ENCODE data around the gene HAL.

The HAL gene

DNA sequence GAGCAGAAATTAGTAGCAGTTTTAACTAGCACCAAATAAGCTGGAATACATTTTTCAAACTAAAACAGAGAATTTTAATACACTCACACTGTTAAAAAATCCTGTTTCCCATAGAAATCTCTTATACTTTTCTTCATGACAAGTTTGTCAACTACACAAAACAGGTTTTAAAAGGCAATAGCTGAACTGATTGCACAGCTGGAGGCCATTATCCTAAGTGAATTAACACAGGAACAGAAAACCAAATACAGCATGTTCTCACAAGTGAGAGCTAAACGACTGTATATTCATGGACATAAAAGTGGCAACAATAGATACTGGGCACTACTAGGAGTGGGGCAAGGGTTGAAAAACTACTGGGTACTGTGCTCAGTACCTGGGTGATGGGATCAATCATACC is 11.6 kb upstream of the HAL start:
- no peak for DNase-seq (ENCODE audit: low spot score)

- DNase-seq (ENCODE audit: low spot score), result no peak
These were observed 10.6 kb upstream of the HAL start for GRCh38 chr12:96006727-96007126.

- no peak for DNase-seq (ENCODE audit: low spot score)
These were observed 4.7 kb upstream of the HAL start for GRCh38 chr12:96000858-96001257.

DNA sequence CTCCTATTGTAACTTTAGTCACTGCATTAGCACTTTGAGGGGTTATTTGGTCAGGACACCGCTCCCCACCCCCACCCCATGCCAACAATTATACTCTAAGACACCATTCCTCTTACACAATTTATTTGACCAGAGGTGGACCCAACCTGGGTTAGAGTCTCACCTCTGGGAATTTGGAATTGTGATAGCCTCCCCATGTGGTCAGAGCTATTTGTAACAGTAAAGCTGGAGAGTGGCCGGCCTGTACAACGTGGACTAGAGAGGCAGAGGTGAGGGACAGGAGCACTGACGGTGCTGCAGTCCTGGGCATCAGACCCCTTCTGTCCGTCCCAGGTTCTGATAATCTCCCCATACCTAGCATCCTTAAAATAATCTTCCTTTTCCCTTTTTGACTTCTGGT is 3.3 kb upstream of the HAL start:
- DNase-seq (ENCODE audit: low spot score), result no peak

DNA sequence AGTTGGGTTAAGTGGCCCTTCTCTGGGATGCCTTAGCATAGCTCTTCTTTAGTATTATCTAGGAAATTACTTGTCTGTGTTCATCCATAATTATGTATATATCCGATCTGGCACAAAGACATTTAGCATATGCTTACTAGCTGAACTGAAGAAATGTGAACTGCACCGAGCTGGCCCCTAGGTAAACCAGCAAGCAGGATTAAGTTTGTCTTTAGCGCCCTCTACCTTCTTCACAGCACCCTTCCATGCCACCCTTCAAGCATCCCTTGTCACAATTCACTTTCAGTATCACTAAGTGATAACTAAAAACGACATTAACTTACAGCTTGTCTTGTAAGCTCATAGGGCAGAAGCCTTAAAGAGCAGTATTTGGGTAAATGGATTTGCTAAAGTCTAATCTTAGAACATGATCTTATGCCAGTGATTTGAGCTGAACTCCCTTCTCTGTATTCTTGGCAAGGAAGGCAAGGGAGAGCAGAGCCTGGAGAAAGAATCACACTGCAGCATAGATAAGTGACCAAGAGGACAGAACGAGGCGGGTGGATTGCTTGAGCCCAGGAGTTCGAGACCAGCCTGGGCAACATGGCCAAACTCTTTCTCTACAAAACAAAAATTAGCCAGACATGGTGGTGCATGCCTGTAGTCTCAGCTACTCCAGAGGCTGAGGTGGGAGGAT is 2.6 kb upstream of the HAL start:
- peak; percentile 61 for DNase-seq (ENCODE audit: low spot score)

- no peak for DNase-seq (ENCODE audit: low spot score)
These were observed 1.9 kb upstream of the HAL start for GRCh38 chr12:95997911-95998510.

- no peak for DNase-seq (ENCODE audit: low spot score)
These were observed 1.1 kb upstream of the HAL start for GRCh38 chr12:95997276-95997675.

- DNase-seq (ENCODE audit: low spot score), result peak; percentile 30
These were observed 709 bp downstream of the HAL start for GRCh38 chr12:95995238-95996031.

DNA sequence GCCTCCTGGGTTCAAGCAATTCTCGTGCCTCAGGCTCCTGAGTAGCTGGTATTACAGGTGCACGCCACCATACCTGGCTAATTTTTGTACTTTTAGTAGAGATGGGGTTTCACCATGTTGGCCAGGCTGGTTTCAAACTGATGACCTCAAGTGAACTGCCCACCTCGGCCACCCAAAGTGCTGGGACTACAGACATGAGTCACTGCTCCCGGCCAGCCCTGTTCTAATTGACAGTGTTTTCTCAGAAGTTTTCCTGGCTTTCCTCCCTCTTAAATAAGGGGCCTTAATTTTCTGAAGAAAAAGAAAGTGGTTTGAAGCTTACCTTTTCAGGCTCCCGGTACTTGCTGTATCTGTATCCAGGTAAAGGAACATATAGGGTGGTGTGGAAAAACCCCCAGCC is 1.7 kb downstream of the HAL start:
- DNase-seq (ENCODE audit: low spot score), result no peak

DNA sequence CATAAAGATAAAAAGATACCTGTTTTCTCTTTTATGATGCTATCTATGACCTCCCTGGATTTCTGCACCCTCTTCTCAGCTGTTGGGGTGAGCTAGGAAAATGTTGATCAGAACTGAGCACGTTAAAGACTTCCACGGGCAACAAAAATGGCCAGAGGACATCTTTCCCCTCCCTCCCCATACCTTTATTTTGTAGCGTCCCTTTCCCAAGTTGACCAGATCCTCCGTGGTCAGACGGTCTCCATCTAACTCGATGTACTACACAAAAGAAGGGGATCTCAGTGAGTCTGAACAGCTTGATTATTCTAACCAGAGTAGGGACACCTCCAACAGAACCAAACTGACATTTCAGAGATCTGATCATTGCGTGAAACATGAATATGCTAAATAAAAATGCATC is 2.2 kb downstream of the HAL start:
- no peak for DNase-seq (ENCODE audit: low spot score)

DNA sequence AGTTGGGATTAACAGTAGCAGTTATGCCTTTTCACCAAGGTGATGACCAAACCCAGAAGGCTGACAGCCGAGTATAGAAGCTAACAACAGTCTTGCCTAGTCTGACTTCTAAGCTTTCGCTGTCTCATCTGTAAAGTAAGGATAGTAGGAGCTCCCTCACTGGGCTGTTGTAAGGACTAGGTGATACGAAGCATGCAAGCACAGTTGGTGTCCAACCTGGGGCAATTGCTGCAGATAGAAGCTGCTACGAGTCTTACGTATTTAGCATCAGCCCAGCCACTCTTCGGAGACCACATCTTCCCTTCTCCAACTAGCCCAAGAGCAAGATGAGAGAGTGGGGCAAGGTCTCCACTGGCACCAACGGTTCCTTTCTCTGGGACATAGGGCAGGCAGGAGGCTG is 6.0 kb downstream of the HAL start:
- no peak for DNase-seq (ENCODE audit: low spot score)

GRCh38 chr12:95989504-95990123 is 6.5 kb downstream of the HAL start:
- DNase-seq (ENCODE audit: low spot score), result no peak

- no peak for DNase-seq (ENCODE audit: low spot score)
These were observed 7.5 kb downstream of the HAL start for GRCh38 chr12:95988506-95989275.

GRCh38 chr12:95986635-95987570 is 9.2 kb downstream of the HAL start:
- DNase-seq (ENCODE audit: low spot score), result no peak

DNA sequence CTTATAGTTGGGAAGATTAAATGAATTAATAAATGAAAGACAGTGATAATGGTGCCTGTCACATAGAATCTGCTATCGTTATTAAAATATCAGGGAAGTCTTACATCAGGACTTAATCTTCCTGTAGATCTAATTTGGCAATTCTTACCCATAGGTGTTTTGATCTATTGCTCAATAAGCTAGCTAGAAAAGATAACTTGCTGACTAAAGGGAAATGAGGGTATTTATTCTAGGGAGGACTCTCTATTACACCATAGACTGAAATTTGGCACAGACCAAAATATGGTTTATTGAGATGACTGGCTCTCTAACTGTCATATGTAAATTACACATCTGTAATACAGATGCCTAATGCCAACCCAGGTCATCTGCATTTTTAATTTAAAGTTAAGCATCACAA is 11.5 kb downstream of the HAL start:
- no peak for DNase-seq (ENCODE audit: low spot score)

DNA sequence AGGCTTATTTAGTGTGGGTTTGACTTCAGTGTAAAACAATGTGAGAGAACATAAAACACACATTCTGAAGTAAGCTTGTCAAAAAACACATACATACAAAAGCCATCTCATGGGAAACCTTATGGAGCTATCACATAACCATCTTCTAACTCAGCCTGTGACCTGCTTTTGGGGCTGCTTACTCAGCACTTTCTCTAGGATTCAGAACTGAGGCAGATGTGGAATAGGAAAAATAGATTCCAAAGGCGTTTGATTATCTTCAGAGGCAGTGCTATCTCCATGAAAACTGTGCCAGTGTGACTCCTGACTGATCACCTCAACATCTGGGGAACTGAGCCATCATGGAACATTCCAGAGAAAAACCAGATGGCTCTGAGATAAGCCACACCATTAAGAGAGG is 13.5 kb downstream of the HAL start:
- DNase-seq (ENCODE audit: low spot score), result no peak

GRCh38 chr12:95980437-95980836 is 15.7 kb downstream of the HAL start:
- no peak for DNase-seq (ENCODE audit: low spot score)

DNA sequence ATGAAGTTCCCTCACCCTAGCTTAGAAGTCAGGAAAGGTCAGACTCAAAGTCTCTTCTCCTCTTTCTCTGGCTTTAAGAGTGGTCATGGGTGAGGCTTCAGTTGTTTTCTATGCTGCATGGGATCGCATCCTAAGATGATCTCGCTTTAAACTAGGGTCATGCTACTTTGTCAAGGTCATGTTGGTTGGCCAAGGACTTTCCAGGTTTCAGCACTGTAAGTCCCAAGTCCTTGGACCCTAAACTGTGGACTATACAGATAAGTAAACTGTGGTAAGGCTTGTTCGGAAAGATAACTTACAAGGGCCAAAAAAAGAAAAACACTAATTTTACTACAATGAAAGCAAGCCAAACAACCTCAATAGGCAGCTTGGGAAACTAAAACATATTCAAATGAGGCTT is 17.4 kb downstream of the HAL start:
- no peak for DNase-seq (ENCODE audit: low spot score)

GRCh38 chr12:95978351-95978750 is 17.8 kb downstream of the HAL start:
- DNase-seq (ENCODE audit: low spot score), result no peak

DNA sequence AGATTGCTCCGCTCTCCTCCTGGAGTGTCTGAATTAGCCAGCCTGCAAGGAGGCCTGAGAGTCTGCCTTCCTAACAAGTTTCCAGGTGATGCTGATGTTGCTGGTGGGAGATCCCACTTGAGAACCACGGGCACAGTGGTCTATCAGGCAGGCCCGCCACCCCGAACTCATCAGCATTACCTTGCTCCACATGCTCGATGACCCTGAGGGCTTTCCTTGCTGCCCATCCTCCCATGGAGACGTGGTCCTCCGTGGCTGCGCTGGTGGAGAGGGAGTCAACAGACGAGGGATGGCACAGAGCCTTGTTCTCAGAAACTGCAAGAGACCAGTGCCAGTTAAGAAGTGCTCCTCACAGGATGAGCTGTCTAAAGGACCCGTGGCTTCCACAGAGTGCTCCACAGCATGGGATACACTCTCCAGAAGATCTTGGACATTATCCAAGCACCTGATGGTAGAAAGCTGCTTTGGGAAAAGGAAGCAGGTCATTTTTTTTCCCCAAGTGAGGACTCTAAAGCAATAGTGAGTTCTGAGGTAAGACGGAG is 18.3 kb downstream of the HAL start:
- no peak for DNase-seq (ENCODE audit: low spot score)

DNA sequence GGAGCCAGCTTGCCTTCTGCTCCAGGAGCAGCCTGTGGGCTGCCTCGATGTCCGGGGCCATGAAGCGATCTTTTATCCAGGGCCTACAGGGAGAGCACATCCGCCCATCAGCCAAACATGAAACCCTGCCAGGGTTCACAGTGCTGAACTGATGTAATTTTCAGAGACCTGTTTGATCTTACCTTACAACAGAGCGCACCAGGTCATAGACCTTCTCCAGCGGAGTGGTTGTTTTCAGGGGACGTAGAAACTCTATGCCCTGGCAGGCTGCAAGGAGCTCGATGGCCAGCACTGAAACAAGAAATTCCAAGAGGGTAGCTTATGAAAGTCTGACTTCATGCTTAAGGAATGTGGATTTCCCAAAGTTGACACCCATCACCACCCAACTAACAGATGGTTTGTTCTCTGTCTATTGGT is 19.7 kb downstream of the HAL start:
- DNase-seq (ENCODE audit: low spot score), result no peak

Measured in HuH-7 (cell line).